Mucosa of descending colon (tissue), 3 donors: ENCODE data around the gene CSTB. TPM values are rescaled to one million over a fixed set of nuclear protein-coding genes. Genes with fewer than 3 reads are reported as not detected.

Experiments used
- ATAC-seq: fragments of 200-7000 bp; cut with Tn5 transposase; one replicate; pipeline ENCODE4 v1.9.1; 2020; ENCODE audit warnings: mild to moderate bottlenecking, moderate library complexity
- DNase-seq, 3 donors: peaks; one replicate each; pipeline ENCODE4 v3.0.0-alpha.2; 2020
- H3K36me3 ChIP-seq: fragments of 200-600 bp; one replicate; pipeline ENCODE4 v1.8.0; 2021; ENCODE audit warnings: low read depth, mild to moderate bottlenecking
- H3K4me1 ChIP-seq: fragments of 200-600 bp; one replicate; pipeline ENCODE4 v1.8.0; 2021; ENCODE audit warnings: low read depth, mild to moderate bottlenecking
- H3K4me3 ChIP-seq: fragments of 200-600 bp; one replicate; pipeline ENCODE4 v1.8.0; 2021; ENCODE audit warnings: mild to moderate bottlenecking
- H3K9me3 ChIP-seq: fragments of 200-600 bp; one replicate; pipeline ENCODE4 v1.8.0; 2021; ENCODE audit warnings: mild to moderate bottlenecking
- CTCF ChIP-seq: fragments of 200-600 bp; IDR thresholded peaks from one replicate; pipeline ENCODE4 v1.8.0; 2022; ENCODE audit warnings: antibody characterized with exemption, mild to moderate bottlenecking
- intact Hi-C, 2 donors: fragments of 100-400 bp; cut with DNase I in 1 of 2; cut with micrococcal nuclease in 1 of 2; formaldehyde crosslinking; loops; one replicate each; pipeline versions ENCODE4 v1.11.0 to v1.11.1; 2022; cut with DNase I, micrococcal nuclease
- total RNA-seq, 3 donors: library from RNA; stranded (reverse); fragmentation: NEBNext Ultra II Directional in 2 of 3; extraction: Animal tissue kit (Norgen Biotek cat#: 25700) in 2 of 3; gene quantifications; one replicate each; pipeline versions ENCODE4 v1.2.1 to v1.2.4, GENCODE V29; 2021 to 2023
- donor health status: DM: no; HTN: no; CAD: no; lungs with moderate emphysema.
- donor health status: DM: no; HTN: no; CAD: no.
- donor health status: DM: no; HTN: yes; CAD: no.

Gene CSTB
- total RNA-seq, 3 donors from 2014 or later, result 36.2 to 64.5 (median 56.8) TPM

DNA sequence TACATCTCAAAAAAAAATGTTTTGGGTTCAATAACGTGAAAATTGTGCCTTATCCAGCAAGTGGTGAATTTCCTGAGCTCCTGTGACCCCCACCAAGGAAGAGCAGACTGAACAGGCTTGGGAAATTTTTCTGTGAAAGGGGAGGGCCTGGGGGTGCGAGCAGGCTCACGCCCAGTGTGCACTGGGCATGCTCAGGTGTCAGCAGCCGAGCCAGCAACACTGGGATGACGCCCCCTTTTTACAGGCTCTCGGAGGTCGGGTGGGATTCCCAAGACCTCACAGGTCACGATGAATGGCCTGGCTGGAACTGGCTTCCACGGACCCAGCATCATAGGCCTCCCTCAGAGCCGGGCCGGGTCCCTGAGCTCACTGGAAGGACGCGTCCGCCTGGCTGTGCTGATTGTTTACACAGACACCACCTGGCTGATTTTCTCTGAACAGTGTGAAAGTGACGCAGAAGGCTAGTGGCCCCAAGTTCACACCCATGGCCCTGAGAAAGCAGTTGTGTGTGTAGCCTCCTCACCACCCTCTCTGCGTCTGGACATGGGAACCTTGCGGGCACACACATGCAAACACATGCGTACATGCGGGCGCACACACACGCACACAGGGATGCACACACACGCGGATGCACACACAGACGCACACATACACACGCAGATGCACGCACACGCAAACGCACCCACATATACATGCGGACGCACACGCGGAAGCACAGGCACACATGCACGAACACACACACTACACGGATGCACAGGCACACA lies 9.2 kb downstream of the CSTB start:
- intact Hi-C loops, result no loop called here
- no peak for TF ChIP-seq CTCF
- DNase-seq (no peak), ATAC-seq (peak; percentile 55)
- Histone ChIP-seq H3K4me1 (peaks cover 8% of the 10 kb centered on the region), H3K36me3 (no peaks in the 10 kb centered on the region), H3K9me3 (no peaks in the 10 kb centered on the region), H3K4me3 (no peak overlapping the region)

- TF ChIP-seq CTCF, result no peak
- Histone ChIP-seq H3K4me3 (no peak overlapping the region), H3K4me1 (peaks cover 8% of the 10 kb centered on the region), H3K36me3 (no peaks in the 10 kb centered on the region), H3K9me3 (no peaks in the 10 kb centered on the region)
- ATAC-seq, result no peak
- intact Hi-C loops, result no loop called here
- DNase-seq, result no peak
Observed at GRCh38 chr21:43764576-43765495, 11.3 kb downstream of the CSTB start.

GRCh38 chr21:43763901-43764523 lies 12.1 kb downstream of the CSTB start:
- ATAC-seq, result no peak
- TF ChIP-seq CTCF, result no peak
- no peaks in the 10 kb centered on the region for H3K9me3 ChIP-seq
- no peaks in the 10 kb centered on the region for H3K36me3 ChIP-seq
- H3K4me1 ChIP-seq, result peaks cover 8% of the 10 kb centered on the region
- no peak for DNase-seq
- H3K4me3 ChIP-seq, result no peak overlapping the region
- intact Hi-C loops, result no loop called here

DNA sequence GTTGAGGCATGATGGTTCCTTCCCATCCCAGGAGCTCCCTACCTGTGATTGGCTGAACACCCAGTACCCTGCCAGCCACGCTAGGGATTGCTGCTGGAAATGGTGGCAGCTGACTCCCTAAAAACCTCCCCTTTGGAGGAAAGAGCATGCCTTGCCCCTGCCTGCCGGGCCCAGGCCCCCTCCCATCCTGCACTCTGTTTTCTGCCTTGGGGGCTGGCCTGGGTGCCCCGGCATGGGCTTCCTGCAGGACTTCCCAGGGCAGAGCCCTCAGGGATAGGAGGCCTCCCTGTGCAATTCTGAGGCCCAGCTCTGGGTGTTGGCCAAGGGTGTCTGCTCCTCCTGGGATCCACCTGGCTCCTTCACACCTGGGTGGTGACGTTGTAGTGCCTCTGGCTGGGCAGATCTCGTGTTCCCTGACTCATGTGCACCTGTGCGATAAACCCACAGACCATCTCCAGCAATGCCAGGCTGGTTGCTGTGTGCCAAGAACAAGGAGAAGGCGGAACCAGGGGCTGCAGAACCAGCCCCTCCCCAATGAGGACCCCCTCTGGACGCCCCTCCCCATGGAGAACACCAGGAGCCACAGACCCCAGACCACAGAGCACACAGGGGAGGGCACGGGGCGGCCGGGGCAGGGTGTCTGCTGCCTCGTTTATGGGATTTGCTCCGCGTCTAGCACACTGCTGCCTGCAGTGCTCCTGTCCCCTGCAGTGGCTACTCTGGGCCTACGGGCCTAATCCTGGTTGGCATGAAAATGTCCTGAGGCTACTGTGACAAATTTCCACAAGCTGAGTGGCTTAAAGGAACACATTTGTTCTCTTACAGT lies 13.6 kb downstream of the CSTB start:
- H3K36me3 ChIP-seq, result no peaks in the 10 kb centered on the region

More for the DNA sequence above, 13.6 kb downstream of the CSTB start:
- no peak for DNase-seq
- intact Hi-C loops, result no loop called here
- H3K4me3 ChIP-seq, result no peak overlapping the region
- peaks cover 2% of the 10 kb centered on the region for H3K4me1 ChIP-seq
- no peak for ATAC-seq
- no peaks in the 10 kb centered on the region for H3K9me3 ChIP-seq
- no peak for TF ChIP-seq CTCF
